ENCODE data around the gene STK40.

STK40 gene

DNA sequence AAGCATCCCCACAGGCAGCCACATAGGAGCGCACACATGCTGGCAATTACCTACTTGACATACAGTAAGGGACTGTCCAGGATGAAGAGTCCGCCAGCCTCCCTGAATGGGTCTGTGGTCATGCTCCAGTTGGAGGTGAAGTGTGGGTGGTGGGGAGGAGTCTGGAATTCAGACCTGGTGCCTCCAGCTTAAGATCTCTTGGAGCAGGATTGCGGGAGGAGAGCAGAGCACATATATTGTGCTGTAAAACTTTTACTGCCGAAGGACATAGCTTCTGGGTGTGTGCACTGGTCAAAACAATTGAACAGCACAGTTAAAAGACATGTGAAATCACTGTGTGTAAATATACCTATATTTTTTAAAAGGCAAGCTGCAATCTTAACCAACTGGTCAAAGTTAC, 17.9 kb downstream of the STK40 start:
- DNase-seq = no peak

DNA sequence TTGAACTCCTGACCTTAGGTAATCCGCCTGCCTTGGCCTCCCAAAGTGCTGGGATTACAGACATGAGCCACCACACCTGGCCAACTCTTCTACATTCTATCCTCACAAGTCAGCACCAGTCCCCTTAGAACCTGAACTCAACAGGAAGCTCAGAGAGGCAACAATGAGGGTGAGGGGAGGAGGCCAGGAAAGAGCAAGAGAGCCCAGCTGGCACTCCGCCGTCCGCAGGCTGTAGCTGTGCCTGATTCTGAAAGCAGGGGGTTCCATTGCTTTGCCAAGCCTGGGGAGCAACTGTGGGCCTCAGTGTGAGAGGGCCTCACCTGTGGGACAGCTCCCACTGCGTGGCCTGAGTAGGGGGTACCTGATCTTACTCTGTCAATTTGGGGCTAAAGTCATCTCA, 18.7 kb downstream of the STK40 start:
- no peak for DNase-seq

DNA sequence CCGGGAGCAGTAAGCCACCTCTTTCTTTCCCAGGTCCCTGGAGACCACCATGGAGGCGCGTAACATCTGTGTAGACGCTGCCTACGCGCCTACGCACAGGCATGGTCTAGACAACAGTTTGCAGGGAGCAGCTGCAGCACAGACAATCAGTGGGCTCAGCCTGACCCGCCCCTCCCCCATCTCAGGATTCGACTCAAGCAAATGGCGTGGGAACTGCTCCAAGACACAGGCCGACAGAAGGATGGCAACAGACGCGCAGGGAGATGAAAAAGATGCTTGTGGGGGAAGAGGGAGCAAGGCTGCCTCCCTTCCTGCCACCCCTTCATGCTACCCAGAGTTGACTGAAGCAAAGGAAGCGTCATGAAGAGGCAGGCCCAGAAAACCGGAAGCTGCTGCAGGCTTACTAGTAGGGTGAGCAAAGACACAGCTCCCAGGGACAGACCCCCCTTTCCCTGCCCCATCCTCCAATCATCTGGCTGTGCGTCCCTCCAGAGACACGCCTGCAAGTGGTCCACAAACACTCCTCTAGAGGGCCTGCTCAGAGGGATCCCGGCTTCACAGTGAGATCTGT, 19.5 kb downstream of the STK40 start:
- peak; percentile 68 for DNase-seq

DNA sequence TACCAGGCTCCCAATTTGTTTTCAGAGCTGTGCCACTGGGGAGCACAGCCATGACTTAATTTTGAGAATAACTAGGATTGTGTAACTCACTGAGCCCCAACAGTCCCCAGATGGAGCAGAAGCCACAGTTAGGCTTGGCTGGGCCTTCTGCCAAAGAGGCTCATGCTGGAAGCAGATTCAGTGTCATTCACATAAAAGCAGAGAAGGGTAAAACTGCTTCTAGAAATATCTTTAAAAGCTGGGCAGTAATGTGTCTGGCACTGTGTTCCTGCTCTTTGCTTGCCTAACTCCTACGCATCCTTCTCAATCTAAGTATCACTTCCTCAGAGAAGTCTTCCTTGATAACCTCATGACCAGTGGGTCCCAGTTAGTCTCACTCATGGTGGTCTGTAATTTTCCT, 20.3 kb downstream of the STK40 start:
- peak; percentile 80 for DNase-seq

DNA sequence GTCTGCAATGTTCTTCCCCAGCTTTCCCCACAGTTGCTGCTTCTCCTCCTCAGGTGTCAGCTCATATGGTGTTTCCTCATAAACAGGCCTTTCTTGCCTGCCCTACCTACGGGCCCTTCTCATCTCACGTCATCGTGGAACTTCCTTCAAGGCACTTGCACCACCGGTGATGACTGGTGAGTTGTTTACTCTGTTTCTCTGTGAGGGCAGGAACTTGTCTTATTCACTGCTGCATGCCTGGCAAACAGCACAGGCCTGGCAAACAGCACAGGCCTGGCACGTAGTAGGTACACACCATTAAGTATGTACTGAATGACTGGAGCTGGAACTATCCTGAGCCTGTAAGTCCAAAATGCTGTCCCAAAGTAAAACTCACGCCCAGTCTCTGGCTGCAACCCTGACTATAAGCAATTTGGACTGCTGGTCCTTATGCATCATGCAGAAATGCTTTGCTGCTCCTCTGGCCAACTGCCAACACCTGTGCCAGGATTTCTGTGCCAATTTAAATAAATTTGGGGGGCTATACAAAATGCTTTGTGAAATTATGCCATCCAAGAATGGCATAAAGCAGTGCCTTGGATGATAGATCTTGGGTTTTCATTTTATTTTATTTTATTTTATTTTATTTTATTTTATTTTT, 25.7 kb downstream of the STK40 start:
- no peak for DNase-seq

DNA sequence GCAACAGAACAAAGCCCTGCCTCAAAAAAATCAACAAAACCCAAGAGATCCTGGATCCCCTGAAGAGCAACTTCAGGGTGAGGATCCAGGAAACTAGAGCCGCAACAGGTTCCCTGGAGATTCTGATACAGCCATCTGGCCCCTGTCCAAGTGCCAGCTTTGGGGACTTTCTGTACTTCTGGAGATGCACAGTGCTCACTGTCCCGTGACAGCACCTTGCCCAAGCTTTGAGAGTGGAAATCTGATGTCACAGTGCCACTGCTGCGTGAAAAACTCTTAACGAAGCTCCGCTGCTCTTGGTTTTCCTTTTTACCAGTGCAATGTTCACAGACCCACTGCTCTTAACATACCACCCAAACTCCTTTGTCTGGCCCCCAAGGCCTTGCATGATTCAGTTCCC, 26.3 kb downstream of the STK40 start:
- no peak for DNase-seq

DNA sequence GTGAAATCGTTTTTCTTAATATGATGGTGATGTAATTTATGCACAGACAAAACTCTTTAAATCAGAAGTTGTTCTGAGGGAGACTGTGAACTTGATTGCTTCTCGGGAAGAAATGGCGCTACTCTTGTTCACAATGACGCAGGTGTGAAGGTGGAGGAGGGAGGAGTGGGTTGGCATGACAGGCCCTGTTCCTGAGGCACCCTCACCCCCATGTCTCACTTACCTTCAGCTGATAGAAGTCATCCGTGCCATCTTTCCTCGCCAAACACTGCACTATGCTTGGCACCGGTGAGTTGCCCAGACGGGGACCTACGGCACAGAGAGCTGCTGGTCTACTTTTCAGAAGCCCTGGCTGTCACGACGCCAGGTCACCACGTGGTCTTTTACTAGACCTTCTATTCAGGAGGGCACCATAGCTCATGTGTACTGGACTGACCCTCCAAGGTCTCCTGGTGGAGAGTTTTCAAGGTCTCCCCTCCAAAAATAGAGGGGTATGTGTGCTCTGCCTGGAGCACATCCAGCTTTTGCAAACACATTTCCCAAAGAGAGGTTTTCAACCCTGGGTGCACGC, 27.1 kb downstream of the STK40 start:
- DNase-seq = no peak

DNA sequence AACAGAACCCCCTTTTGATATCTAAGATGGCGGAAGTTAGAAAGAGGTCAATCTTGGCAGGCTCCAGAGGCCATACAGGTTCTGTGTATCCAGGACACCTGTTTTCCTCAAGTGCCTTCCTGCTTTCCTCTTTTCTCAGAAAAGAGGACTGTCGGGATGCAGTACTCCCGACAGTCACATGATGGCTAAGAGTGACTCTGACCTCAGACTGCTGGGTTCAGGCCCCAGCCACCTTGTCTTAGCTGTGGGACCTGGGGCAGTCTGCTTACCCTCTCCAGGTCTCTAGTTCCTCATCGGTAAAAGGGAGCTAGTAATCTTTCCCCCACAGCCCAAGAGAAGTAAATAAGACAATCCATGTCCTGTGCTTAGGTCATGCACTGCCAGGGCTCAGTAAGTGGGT, 29.9 kb downstream of the STK40 start:
- DNase-seq = no peak

DNA sequence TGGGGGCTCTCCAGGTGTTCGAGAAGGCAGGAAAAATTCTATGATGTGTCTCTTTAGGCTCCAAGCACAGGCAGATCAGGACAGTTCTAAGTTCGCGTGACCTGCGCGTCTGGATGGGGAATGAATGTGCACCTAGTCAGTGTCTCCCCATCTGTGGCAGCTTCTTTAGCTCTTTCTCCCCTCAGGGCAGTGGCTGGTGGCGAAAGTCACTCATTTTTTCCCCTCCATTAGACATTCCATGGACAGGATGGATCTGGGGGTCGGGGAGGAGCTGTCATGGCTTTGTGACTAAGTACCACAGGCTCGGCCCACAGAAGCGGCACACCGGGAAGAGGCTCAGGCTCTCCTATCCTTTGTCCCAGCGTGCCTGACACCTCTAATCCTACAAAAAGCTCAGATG, 31.2 kb downstream of the STK40 start:
- no peak for DNase-seq

DNA sequence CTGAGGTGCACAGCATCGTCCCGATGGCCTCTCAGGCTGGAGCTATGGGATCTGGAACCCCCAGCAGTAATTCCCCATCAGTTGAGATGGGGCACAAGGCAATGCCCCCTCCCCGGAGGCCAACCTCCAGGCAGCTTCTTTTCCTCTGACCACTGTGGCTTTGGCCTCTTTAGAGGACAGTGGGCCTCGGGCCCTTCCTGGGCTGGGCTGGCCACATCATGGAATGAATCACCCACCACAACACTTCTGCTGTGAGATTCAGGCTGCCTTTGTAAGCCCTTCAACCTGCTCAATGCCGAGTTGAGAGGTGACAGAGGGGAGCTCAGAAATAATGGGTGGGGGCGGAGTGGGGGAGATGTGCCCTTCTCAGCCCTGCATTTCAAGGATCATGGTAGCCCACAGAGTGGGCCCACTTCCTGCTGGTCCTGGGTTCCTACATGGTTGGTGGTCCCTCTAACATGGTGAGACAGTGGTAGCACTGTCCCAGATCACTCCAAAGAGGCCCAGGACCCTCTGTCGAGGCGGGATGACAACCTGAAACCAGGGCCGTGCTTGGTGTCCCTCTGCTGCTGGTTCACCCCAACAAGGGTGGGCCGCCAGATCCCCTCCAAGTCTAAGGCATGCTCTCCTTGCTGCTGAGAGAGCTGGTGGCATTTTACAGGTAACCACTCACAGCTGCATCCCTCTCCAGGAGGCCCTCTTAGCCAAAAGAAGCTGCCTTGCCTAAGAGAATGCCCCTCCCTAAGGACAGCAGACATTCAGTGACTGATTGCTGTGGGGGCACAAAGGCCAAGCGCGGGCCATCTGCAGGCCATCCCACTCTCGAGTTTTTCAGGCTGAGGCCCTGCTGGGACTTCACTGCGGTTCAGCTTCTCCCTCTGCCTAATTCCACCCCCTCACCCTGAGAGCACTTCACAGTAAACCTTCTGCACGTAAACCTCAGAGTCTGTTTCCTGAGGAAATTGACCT, 32.5 kb downstream of the STK40 start:
- no peak for DNase-seq

DNA sequence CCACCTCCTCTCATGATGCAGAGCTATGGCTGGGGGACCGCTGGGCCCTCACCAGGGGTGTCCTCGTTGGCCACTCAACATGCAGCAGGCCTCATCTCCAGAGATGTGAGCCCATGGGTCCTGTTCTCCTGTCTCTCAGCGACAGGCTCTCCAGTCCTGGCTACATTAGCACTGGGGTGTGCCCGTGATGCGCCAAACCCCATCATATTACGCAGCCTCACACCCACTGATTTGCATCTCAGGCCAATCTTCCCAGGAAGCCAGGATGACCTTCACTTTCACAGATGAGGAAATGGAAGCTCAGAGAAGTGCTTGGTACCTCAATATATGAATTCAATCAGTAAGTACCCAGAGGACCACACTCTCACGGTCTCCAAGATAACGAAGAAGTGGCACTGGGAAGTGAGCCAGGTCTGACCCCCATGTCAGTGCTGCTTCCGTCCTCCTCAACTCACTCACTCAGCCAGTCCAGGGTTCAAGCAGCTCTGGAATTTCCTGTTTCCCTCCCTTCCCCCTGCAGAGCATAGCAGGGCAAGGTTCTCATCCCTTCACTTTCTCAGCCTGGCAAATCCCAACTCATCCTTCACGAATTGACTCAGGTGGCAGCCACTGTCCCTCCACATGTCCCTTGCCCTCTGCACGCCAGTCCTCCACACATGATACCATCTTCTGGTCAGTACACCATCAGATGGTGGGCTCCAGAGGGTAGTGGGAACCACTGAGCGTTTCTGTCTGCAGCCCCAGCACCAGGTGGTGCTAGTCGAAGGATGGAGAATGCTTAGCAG, 33.4 kb downstream of the STK40 start:
- DNase-seq = no peak

DNA sequence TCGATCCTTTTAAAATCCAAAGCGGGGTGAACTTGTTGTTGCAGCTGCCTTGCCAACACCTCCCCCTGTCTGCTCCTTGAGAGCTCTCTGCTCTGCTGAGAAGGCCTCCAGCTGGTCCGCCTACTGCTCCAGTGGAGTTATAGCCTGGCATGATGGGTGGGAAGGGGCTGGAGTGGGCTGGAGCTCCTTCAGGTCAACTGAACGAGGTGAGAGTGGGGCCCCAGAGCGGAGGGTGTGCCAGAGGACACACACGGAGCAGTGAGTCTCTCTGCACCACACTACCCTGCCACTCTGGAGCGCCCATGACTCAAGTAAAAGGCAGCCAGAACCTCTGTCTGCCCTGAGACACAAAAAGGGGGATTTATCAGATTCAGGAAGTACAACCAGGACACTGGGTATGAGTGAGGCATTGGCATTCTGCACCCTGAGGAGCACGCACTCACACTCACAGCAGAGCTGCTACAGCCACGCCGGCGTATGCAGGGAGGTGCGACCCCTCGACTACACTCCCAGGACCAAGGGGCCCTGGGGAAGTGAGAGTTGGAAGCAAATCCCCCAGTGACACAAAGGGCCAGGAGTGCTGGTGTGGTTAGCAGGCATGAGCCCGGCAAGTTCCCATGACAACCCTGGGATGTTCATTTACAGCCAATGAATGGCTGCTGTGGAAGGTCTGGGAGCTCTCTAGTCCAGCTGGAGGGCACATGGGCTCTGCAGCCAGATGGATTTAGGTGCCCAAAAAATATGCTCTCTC, 34.3 kb downstream of the STK40 start:
- peak; percentile 30 for DNase-seq

DNA sequence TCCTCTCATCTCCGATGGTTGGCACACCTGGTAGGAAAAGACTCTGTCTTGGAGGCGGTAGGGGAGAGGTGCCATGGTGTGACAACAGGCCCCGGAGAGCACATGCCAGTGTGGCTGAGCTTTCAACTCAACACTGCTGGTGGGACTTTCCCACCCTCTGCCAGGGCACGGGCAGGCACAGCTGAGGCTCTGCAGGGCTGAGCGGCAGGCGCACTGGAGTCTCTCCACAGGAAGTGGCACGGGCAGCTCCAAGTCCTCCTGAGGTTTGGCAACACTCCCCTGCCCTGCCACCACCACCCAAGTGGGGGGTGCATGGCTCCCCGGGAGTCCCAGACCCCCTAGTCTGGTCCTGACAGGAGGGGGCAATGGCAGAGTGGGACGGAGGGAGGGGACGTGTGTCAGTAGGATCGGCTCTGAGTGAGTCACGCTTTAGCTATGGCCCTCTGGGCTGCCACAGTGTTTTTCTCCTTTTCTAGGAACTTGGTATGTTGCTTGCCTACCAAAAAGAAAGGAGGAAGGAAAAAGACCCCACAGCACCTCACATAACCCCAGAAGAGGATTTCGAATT, 35.0 kb downstream of the STK40 start:
- DNase-seq = peak; percentile 36

DNA sequence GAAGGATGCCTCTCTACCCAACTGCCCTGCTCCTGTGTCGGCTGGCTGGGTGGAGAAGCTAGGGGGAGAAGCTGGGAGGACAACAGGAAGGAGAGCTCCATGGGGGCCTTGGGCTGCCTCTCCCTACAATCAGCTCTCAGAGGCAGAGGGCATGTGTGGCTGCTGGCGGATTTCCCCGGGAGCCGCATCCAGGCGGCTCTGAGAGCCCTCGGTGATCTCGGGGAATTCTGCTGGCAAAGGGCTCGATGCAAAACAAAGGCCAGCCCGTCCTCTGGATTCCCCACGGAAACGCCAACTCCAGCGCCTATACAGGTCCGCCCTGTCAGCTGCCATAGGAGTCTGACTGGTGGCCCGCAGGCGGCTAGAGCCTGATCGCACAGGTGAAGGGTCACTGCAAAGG, 35.9 kb downstream of the STK40 start:
- no peak for DNase-seq

DNA sequence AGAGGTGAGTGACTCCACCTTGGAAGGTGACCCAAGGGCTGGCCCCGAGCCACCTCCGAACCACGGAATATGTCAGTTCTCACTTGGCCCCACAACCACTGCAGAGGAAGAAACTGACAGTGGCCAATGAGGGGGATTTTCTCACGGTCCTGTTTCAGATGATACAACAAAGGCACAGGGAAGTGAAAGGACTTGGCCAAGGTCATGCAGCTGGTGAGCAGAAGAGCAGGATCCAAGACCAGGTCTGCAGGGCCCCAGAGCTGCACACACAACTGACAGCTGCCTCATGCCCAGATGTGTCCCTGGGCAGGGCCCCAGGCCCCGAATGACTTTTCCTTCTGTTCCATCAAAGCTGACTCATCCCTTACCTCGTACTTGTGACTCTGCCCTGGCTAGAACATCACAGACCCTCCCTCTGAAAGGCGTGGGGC, 36.5 kb downstream of the STK40 start:
- no peak for DNase-seq

DNA sequence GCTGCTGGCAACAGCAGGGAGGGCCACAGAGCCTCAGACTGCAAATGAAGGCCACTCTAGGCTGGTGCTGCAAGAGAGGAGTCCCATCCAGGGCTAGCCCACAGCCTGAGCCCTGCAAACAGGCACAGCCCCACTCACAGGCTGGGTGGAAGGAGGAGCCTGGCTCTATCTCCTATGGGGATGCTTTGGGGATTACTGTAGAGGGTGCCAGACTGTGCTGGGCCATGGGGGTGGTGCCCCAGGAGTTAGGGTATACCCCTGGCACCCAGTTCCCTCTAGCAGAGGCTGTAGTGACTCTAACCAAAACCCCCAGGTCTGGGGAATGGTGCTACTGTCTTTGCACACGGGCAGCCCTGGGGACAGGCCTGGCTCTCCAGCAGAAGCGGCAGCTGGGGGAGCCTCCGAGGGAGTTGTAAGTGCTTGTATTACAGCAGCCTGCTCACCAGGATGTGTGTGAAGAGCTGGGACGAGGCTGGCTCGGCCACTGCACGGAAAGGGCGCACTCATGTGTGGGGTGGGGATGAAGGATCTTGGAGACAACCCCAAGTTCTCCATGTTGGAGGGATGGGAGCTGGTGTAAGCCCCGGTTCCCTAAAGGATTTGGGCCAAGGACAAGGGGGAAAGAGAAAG, 38.9 kb downstream of the STK40 start:
- DNase-seq = no peak

DNA sequence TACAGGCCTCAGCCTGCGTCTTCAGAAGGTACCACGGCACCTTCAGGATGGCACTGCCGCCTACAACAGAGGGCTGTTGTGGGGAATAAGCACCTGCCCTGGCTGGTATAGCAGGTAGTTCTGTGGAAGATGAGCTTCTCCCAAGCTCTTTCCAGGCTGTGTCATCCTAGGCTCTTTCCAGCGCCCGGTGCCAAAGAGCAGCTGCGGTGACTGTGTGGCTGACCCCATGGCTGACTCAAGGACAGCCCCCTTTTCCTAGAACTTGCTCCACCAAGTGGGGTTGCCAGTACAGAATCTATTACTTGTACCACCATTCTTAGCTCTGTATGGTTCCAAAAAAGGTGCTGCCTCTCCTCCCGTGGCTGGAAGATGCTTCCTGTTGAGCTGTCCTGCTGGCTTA, 40.4 kb downstream of the STK40 start:
- no peak for DNase-seq

DNA sequence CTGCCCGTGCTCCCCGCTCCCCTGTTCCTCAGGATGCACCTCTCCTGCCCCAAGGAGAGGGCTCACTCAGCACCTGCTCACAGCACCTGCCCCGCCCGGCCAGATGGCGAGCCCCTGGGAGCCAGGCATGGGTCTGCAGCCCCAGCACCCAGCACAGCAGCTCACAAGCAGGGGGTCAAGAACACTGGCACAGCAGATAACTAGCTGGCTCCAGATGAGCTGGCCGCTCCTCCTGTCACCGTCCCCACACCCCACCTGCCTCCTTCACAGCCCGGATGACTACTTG, 41.4 kb downstream of the STK40 start:
- DNase-seq = no peak

DNA sequence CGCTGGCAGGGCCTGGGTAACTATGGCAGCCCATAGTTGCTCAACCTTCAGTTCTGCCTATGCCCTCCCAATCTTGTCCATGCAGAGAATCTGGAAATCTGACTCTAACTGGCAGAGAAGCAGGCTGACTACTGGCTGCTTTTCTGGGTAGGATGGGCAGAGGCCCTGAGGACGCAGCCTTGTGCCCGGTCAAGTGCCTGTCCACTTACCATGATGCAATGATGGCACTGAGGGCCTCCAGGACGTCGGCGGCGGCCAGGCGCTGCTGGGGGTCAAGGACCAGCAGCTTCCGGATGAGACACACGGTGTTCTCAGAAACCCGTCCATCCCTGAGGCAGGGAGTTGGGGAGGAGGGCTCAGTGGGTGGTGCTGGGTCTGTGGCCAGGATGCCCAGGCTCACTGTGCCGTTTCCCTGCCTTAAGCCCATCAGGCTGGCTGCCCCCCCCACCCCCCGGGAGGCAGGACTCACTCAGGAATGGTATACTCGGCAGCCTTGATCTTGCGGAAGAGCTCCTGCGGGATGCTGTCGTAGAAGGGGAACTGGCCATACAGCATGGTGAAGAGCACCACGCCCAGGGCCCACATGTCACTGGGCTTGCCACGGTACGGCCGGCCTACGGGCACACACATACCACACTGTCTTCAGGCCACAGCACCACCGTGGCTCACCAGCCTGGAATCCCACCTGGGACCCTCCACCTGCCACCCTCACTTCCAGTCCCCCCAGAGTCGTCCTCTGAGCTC, 41.9 kb downstream of the STK40 start:
- no peak for DNase-seq

DNA sequence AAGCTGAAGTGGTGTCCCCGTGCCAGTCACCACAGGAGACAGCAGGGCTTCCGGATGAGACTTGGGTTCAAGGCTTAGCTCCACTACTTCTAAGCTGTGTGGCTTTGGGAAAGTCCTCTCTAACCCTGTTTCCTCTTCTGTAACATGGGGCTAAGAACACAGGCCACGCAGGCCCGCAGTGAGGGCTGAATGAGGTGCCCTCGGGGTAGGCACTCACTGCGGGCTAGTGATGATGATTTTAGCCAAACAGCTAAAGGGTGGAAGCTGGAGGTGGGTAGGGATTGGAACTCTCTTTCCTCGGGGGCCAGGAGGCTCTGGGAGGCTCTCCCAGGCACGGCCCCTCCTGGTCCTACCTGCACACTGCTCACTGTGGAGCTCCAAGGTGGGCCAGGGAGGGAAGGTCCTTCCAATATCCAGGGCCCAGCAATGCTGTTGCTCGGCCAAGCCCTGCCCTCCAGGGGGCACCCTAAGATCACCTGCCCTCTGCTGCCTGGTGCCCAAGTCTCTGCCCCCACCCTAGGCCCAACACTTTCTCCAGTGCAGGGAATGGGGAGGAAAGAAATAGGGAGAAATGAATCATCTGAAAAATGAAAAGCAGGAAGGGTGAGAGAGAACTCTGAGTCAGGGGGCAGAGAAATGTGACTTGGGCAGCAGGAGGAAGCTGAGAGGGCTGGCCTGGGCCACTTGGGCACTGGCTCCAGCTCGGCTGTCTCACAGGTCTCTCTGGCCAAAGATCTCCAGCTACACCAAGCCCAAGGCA, 43.1 kb downstream of the STK40 start:
- peak; percentile 76 for DNase-seq
